ENCODE measurements around the gene PLEKHA7.

PLEKHA7 gene

GRCh38 chr11:16959602-16960001, 54.6 kb downstream of the PLEKHA7 start:
- no peak for DNase-seq (ENCODE audit: low read depth in 1 of 2, low spot score in 1 of 2)
- no peak overlapping the region for H3K4me3 ChIP-seq (replicated peaks; ENCODE audit: insufficient read depth, low read length)
- TF ChIP-seq GABPA (IDR thresholded peaks at IDR 0.05; ENCODE audit: low read depth) = no peak
- TF ChIP-seq POLR2AphosphoS5 (IDR thresholded peaks at IDR 0.05; ENCODE audit: low read depth) = no peak
- TF ChIP-seq, protein P1, sequence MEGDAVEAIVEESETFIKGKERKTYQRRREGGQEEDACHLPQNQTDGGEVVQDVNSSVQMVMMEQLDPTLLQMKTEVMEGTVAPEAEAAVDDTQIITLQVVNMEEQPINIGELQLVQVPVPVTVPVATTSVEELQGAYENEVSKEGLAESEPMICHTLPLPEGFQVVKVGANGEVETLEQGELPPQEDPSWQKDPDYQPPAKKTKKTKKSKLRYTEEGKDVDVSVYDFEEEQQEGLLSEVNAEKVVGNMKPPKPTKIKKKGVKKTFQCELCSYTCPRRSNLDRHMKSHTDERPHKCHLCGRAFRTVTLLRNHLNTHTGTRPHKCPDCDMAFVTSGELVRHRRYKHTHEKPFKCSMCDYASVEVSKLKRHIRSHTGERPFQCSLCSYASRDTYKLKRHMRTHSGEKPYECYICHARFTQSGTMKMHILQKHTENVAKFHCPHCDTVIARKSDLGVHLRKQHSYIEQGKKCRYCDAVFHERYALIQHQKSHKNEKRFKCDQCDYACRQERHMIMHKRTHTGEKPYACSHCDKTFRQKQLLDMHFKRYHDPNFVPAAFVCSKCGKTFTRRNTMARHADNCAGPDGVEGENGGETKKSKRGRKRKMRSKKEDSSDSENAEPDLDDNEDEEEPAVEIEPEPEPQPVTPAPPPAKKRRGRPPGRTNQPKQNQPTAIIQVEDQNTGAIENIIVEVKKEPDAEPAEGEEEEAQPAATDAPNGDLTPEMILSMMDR (IDR thresholded peaks at IDR 0.05; ENCODE audit: insufficient read depth, low read length) = no peak
- no peak for TF ChIP-seq SPI1 (IDR thresholded peaks at IDR 0.05; ENCODE audit: borderline replicate concordance, low read depth)
- no peak for TF ChIP-seq REST (IDR thresholded peaks at IDR 0.05; ENCODE audit: insufficient replicate concordance, low read depth)
- H3K27ac ChIP-seq (replicated peaks) = no peak overlapping the region
- peaks cover 6% of the 10 kb centered on the region for H3K27me3 ChIP-seq (ENCODE audit: insufficient read depth, poor library complexity, severe bottlenecking)

- H3K27me3 ChIP-seq (ENCODE audit: insufficient read depth, poor library complexity, severe bottlenecking) = peaks cover 2% of the 10 kb centered on the region
- no peak overlapping the region for H3K4me3 ChIP-seq (replicated peaks; ENCODE audit: insufficient read depth, low read length)
- TF ChIP-seq REST (IDR thresholded peaks at IDR 0.05; ENCODE audit: insufficient replicate concordance, low read depth) (no peak), GABPA (IDR thresholded peaks at IDR 0.05; ENCODE audit: low read depth) (no peak), SPI1 (IDR thresholded peaks at IDR 0.05; ENCODE audit: borderline replicate concordance, low read depth) (no peak), POLR2AphosphoS5 (IDR thresholded peaks at IDR 0.05; ENCODE audit: low read depth) (no peak)
- TF ChIP-seq, protein P1 (IDR thresholded peaks at IDR 0.05; ENCODE audit: insufficient read depth, low read length) = no peak
- H3K27ac ChIP-seq (replicated peaks) = no peak overlapping the region
- no peak for DNase-seq (ENCODE audit: low read depth in 1 of 2, low spot score in 1 of 2)
Measured at GRCh38 chr11:16958833-16959232, 55.4 kb downstream of the PLEKHA7 start.

DNA sequence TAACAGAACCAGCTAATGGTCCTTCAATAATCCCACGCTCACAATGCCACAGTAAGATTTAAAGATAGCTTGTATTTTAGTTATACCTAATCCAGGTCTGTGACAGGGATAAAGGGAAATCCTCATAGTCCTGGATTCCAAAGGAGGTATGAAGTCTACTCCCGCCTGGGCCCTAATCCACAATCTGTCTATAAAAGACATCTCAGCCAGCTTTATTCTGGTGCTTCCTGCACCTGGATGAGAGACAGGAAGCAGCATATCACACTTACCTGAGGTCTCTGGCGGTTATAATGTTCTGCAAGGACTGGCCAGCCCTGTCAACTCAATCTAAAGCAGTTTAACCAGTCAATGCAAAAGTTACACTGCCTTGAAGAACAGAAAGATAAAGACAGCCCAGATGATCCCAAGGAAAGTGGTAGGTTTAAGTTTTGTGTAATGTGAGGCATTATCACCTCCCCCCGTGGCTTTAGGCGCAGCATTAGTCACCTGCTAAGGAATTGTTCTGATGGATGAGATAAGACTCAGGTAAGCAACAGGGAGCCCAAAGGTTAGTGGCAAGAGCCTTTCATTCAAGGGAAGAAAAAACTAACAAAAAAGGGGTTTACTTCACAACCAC, 57.6 kb downstream of the PLEKHA7 start:
- peaks cover 9% of the 10 kb centered on the region for H3K27me3 ChIP-seq (ENCODE audit: insufficient read depth, poor library complexity, severe bottlenecking)
- no peak for TF ChIP-seq SPI1 (IDR thresholded peaks at IDR 0.05; ENCODE audit: borderline replicate concordance, low read depth)
- TF ChIP-seq, protein P1 (IDR thresholded peaks at IDR 0.05; ENCODE audit: insufficient read depth, low read length) = no peak
- TF ChIP-seq POLR2AphosphoS5 (IDR thresholded peaks at IDR 0.05; ENCODE audit: low read depth) = no peak
- TF ChIP-seq REST (IDR thresholded peaks at IDR 0.05; ENCODE audit: insufficient replicate concordance, low read depth) = no peak
- TF ChIP-seq GABPA (IDR thresholded peaks at IDR 0.05; ENCODE audit: low read depth) = no peak
- H3K4me3 ChIP-seq (replicated peaks; ENCODE audit: insufficient read depth, low read length) = no peak overlapping the region
- no peak for DNase-seq (ENCODE audit: low read depth in 1 of 2, low spot score in 1 of 2)
- H3K27ac ChIP-seq (replicated peaks) = no peak overlapping the region
